ENCODE measurements around the gene RAB27A.
A peak's percentile ranks its signal among the peaks of the same experiment; 100 is the strongest.

RAB27A gene

GRCh38 chr15:55222588-55222987 is 67.0 kb downstream of the RAB27A start:
- DNase-seq (ENCODE audit: low spot score): no peak

DNA sequence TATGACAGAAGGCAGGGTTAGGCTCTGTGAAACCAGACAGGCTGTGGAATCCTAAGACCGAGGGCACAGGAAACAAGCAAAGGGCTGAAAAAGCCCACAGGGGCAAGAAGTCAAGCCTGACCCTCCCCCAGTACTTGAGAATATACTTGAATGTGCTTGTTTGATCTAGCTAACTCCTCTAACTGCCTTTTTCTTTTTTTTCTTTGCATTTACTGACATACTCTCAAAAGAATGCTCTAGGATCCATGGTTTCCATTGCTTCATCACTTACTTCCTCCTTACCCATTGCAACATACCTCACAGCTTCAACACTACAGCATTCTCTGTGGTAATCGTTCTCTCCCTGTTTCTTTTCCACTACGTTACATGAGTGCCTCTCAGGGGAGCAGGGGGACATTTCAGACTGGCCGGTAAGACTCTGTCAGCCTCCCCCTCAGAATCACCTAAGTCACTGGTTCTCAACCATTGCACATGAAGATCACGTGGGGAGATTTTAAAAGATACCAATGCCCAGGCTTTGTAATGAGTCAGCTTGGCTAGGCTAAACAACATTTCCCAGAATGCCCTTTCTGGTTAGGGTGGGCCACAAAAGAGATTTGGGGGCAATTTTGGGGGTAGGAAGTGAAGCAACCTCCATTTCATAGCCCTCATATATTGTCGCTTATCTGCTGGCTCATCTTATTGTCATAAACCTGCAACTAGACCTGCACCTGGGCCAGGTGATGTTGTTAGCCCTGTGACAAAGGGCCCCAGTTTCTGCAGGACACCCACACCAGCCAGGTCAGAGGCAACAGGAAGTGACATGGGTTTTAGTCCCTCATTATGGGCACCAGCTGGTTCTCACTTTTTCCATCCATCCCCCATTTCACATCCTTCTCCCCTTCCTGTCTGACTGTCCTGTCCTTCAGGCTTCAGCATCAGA is 68.3 kb downstream of the RAB27A start:
- no peak for DNase-seq (ENCODE audit: low spot score)

DNA sequence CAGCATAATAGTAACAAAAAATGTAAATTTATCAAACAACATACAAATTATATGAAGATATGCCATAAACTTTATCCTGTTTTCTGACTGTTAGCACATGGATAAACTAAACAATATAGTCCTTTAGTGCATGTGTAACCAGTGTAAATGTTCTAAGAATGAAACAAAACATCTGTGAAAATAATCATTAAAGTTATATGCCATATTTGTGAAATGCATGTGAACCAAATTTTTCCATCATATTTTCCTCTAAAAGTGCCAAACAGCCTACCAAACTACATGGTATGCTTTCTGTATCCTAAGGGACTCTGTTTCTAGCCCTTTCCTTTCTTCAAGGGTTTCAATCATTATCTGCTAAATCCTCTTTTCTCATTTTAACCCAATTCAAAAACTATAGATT is 69.0 kb downstream of the RAB27A start:
- DNase-seq (ENCODE audit: low spot score): no peak

GRCh38 chr15:55218056-55218455 is 71.6 kb downstream of the RAB27A start:
- DNase-seq (ENCODE audit: low spot score): no peak

GRCh38 chr15:55204464-55204863 is 85.1 kb downstream of the RAB27A start:
- DNase-seq (ENCODE audit: low spot score): no peak

- no peak for DNase-seq (ENCODE audit: low spot score)
Observed at GRCh38 chr15:55202206-55202605, 87.4 kb downstream of the RAB27A start.

DNA sequence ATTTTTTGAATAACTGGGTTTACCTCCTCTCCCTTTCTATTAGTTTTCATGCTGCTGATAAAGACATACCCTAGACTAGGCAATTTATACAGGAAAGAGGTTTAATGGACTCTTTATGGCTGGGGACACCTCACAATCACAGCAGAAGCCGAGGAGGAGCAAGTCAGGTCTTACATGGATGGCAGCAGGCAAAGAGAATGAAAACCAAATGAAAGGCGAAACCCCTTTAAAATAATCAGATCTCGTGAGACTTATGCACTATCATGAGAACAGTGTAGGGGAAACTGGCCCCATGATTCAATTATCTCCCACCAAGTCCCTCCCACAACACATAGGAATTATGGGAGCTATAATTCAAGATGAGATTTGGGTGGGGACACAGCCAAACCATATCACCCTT is 90.9 kb downstream of the RAB27A start:
- no peak for DNase-seq (ENCODE audit: low spot score)

GRCh38 chr15:55197719-55198118 is 91.9 kb downstream of the RAB27A start:
- no peak for DNase-seq (ENCODE audit: low spot score)

DNA sequence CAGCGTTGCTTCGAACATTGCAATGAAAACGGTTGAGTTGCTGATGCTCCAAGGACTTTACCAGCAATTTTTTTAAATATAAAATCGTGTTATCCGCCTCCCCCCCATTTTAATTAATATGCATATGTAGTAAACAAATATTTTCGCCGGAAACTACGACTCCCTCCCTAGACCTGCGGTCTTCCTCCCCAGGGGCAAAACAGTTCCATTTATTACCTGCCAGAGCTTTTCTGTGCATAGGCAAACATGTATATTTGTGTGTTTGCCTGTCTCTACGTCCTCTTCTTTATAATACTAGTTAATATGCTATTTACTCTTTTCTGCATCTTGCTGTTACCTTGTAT is 92.3 kb downstream of the RAB27A start:
- DNase-seq (ENCODE audit: low spot score): no peak

DNA sequence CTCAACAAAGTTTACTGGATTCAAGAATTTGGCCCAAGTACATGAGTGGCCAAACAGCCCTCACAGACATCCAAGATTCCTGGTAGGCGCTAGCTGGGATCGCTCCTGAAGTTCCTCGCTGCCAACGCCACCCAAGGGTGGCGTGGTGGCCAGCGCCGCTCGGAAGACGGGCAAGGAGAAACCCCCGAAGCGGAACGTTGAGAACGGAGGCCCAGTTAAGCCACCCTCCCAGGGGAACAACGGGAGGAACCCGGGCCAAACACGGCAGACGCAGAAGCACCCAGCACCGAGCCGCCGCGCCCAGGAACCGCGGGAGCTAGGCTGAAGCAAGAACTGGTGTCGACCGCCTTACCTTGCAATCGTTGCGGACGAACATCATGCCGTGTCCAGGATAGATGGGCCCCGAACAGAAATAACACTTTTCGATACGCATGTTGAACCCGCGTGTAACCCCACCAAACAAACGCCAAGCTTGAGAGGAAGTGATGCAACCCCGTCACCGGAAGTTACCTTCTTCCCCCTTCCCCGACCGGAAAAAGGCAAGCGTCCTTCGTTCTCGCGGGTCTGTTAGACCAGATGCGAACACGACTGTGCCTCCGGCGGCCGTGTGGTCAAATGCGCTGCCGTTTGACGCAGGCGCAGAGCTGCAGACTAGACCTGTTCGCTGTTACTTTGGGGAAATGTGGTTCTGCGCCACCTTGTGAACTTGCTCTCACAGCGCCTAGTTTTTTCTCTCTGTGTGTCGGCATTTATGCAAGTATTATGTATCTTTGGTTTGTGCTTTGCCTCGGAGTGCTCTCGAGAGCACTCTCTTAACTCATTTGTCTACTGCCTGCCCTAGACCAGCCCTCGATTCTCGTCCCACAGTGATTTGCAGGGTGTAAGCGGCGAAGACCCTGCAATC is 92.9 kb downstream of the RAB27A start, which contains the start of gene RSL24D1:
Gene RSL24D1 (minus strand): TSS at position 484 of the 904 bp plus-strand sequence. CDS start 51 bp downstream, at position 433.
- DNase-seq (ENCODE audit: low spot score): peak; percentile 93

DNA sequence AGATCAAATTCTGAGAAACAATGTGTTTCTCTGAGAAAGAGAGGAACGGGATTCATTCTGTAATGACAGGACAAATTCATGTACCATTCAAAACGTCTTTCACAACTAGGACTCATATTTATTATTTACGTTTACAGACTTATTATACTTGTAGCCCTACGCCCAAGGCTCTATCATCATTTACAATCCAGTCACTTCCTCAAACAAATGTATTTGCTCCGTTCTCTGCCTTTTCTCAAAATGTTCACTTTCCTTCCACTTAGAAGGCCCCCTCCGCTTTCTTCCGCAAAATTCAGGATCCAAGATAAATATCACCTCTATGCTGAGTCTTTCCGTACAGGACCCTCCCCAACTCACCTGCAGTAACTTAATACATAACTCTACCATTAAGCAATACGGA is 93.6 kb downstream of the RAB27A start:
- no peak for DNase-seq (ENCODE audit: low spot score)

DNA sequence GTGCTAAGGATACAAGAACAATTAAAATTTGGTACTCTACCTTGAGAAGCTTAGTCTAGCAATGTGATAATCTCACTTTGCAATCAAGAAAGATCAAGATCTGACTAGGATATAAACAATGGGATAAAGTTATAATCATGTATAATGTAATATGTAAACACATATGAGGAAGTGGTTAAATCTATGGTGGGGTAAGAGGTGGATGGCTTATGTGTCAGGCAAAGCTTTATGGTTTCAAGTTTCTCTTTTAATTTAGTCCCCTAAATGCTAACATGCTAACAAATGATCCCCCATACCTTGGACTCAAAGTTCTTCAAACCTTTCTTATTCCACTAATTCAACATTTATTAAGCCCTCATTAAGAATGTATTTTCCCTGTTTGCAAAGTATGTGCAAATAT is 95.4 kb downstream of the RAB27A start:
- no peak for DNase-seq (ENCODE audit: low spot score)

- DNase-seq (ENCODE audit: low spot score): no peak
Observed at GRCh38 chr15:55186331-55186730, 103.3 kb downstream of the RAB27A start.

- no peak for DNase-seq (ENCODE audit: low spot score)
Observed at GRCh38 chr15:55183679-55184078, 105.9 kb downstream of the RAB27A start.

GRCh38 chr15:55179141-55179540 is 110.5 kb downstream of the RAB27A start:
- no peak for DNase-seq (ENCODE audit: low spot score)

GRCh38 chr15:55170361-55170760 is 119.3 kb downstream of the RAB27A start:
- no peak for DNase-seq (ENCODE audit: low spot score)

DNA sequence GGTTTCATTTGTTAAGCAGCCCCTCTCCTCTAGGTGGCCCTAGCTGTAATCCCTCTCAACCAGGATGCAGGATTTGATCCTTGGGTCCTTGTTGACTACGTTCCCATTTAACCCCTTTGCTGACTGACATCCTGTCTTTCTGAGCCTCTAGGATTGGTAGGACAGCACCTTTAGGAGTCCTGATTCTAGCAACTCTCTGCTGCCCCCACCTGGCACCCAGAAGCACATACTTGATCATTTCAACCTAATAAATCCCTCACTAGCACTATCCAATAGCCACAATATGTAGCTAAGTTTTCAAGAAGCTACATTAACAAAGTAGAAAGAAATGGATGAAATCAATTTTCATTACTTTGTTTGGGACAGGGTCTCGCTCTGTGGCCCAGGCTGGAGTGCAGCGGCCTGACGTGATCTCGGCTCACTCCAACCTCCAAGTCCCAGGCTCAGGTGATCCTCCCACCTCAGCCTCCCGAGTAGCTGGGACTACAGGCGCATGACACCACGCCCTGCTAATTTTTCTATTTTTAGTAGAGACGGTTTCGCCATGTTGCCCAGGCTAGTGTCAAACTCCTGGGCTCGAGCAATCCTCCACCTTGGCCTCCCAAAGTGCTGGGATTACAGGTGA is 121.2 kb downstream of the RAB27A start:
- peak; percentile 86 for DNase-seq (ENCODE audit: low spot score)

DNA sequence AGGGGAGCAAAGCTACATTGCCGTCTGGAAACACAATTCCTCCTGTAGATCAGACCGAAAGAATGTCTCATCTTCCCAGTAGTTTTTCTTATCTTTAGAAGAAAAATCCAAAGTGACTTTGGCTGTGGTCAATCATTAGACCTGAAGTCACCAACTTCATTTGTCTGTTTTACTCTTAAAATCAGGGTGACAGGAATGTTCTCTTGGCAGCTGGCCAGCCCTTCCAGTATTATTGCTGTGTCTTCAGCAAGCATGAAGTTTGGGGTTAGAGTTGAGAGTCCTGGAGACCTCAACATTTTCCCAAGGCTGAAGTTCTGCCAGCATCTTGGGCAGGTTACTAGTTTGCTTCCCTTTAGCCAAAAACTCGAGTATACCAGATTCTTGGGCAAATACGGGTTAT is 125.3 kb downstream of the RAB27A start:
- no peak for DNase-seq (ENCODE audit: low spot score)

Data from iPS-NIHi11 (cell line).